BJ (cell line): ENCODE data around the gene CATSPER3. TPM values are rescaled to one million over a fixed set of nuclear protein-coding genes. Genes with fewer than 3 reads are reported as not detected.

ENCODE experiments used
- CTCF ChIA-PET: fragments of 350-600 bp; formaldehyde crosslinking; extraction: SDS; loops from one replicate; lab custom pipeline; 2021; ENCODE audit warnings: antibody characterized with exemption, inconsistent platforms; lab: Yijun Ruan, JAX
- POLR2A ChIA-PET: fragments of 300-600 bp; sonication (Branson Sonifier 250); formaldehyde crosslinking; extraction: SDS; loops from one replicate; lab custom pipeline; 2021; ENCODE audit warnings: antibody characterized with exemption; lab: Charles Lee
- DNase-seq: peaks from one replicate; pipeline ENCODE4 v3.0.0-alpha.2; 2011; ENCODE audit warnings: low read depth
- H3K27me3 ChIP-seq: 2 replicates; pipeline ENCODE4 v1.6.0; 2011; ENCODE audit warnings: low read length; ENCODE audit not compliant: control insufficient read depth, insufficient read depth
- H3K36me3 ChIP-seq: 2 replicates; pipeline ENCODE4 v1.5.1; 2011; ENCODE audit warnings: low read length; ENCODE audit not compliant: control insufficient read depth, insufficient read depth
- H3K4me3 ChIP-seq: 2 replicates; pipeline ENCODE4 v1.5.1; 2011; ENCODE audit warnings: low read depth, mild to moderate bottlenecking, control low read depth, low read length
- CTCF ChIP-seq: IDR thresholded peaks from 2 replicates; pipeline ENCODE4 v1.5.1; 2011; ENCODE audit warnings: low read depth, mild to moderate bottlenecking, control low read depth, inconsistent platforms, low read length, moderate library complexity; ENCODE audit not compliant: insufficient read depth
- polyA plus RNA-seq: library from polyadenylated mRNA; depleted of rRNA; stranded (reverse); fragments of >200 nt; gene quantifications from 2 replicates; pipeline ENCODE4 v1.2.3, GENCODE V29; 2011

Gene CATSPER3
- polyA plus RNA-seq, 1 experiment, result 0.43 TPM

GRCh38 chr5:135028791-135029476 lies 61.2 kb downstream of the CATSPER3 start:
- Histone ChIP-seq H3K4me3 (no peak overlapping the region), H3K36me3 (peaks cover 4% of the 10 kb centered on the region), H3K27me3 (no peaks in the 10 kb centered on the region)
- POLR2A ChIA-PET, result no interaction called here
- CTCF ChIA-PET, result interaction anchor here (0.8 kb wide), 1 partner anchor 127 kb away, joined by 3 read pairs; no protein-coding TSS in a partner anchor
- no peak for TF ChIP-seq CTCF
- no peak for DNase-seq

- Histone ChIP-seq H3K4me3 (no peak overlapping the region), H3K27me3 (no peaks in the 10 kb centered on the region), H3K36me3 (peaks cover 4% of the 10 kb centered on the region)
- no peak for TF ChIP-seq CTCF
- DNase-seq, result no peak
- POLR2A ChIA-PET, result no interaction called here
- CTCF ChIA-PET, result interaction anchor here (0.8 to 0.9 kb wide), 2 partner anchors 19 to 126 kb away, joined by 3 read pairs; no protein-coding TSS in a partner anchor
Observed at GRCh38 chr5:135029477-135030122, 61.9 kb downstream of the CATSPER3 start.

GRCh38 chr5:135030123-135030955 lies 62.6 kb downstream of the CATSPER3 start:
- CTCF ChIA-PET, result interaction anchor here (0.9 to 1.7 kb wide), 2 partner anchors 20 to 161 kb away, joined by 3 to 4 read pairs; no protein-coding TSS in a partner anchor

GRCh38 chr5:135030956-135031812 lies 63.5 kb downstream of the CATSPER3 start:
- Histone ChIP-seq H3K36me3 (peaks cover 4% of the 10 kb centered on the region), H3K27me3 (peaks cover 2% of the 10 kb centered on the region; the same call in 1 of the 2 replicates), H3K4me3 (no peak overlapping the region)
- no peak for DNase-seq
- POLR2A ChIA-PET, result interaction anchor here (0.6 kb wide), 1 partner anchor 12 kb away, joined by 3 read pairs; no protein-coding TSS in a partner anchor
- no peak for TF ChIP-seq CTCF
- CTCF ChIA-PET, result interaction anchor here (0.9 to 1.7 kb wide), 3 partner anchors 20 to 160 kb away, joined by 3 to 4 read pairs (median 3); no protein-coding TSS in a partner anchor

More at GRCh38 chr5:135030123-135030955, 62.6 kb downstream of the CATSPER3 start:
- no peaks in the 10 kb centered on the region for H3K27me3 ChIP-seq
- peaks cover 4% of the 10 kb centered on the region for H3K36me3 ChIP-seq
- no peak overlapping the region for H3K4me3 ChIP-seq
- POLR2A ChIA-PET, result interaction anchor here (0.6 kb wide), 1 partner anchor 13 kb away, joined by 3 read pairs; no protein-coding TSS in a partner anchor
- TF ChIP-seq CTCF, result no peak
- no peak for DNase-seq
